Measurements from ENCODE around the gene ATP9A.

DNA sequence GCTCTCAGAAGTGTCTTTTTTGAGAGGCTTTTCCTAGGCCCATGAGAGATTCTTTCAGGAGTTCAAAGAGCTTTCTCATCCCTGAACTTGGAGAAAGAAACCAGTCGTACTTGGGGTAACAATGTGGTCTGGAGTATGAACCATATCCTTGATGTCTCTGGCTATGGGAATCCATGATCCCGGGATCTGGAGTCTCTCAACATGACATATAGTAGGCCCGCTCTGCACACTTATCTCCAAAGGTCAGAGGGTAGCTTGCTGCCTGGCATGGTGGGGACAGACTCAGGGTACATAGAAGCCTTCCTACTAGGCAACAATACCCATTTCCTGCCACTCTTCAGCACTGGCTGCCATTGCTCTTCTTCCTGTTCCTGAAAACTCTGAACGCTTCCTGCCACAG is 183.5 kb downstream of the ATP9A start:
- TF ChIP-seq, protein P1, sequence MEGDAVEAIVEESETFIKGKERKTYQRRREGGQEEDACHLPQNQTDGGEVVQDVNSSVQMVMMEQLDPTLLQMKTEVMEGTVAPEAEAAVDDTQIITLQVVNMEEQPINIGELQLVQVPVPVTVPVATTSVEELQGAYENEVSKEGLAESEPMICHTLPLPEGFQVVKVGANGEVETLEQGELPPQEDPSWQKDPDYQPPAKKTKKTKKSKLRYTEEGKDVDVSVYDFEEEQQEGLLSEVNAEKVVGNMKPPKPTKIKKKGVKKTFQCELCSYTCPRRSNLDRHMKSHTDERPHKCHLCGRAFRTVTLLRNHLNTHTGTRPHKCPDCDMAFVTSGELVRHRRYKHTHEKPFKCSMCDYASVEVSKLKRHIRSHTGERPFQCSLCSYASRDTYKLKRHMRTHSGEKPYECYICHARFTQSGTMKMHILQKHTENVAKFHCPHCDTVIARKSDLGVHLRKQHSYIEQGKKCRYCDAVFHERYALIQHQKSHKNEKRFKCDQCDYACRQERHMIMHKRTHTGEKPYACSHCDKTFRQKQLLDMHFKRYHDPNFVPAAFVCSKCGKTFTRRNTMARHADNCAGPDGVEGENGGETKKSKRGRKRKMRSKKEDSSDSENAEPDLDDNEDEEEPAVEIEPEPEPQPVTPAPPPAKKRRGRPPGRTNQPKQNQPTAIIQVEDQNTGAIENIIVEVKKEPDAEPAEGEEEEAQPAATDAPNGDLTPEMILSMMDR (IDR thresholded peaks at IDR 0.05; ENCODE audit: low read depth, low read length, missing input control), result no peak
- TF ChIP-seq SP1 (IDR thresholded peaks at IDR 0.05), result no peak
- TF ChIP-seq FOXA1 (IDR thresholded peaks at IDR 0.05), result no peak
- TF ChIP-seq JUND (IDR thresholded peaks at IDR 0.05), result no peak
- TF ChIP-seq, protein P2, sequence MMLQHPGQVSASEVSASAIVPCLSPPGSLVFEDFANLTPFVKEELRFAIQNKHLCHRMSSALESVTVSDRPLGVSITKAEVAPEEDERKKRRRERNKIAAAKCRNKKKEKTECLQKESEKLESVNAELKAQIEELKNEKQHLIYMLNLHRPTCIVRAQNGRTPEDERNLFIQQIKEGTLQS (IDR thresholded peaks at IDR 0.05), result no peak
- no peak for TF ChIP-seq YY1 (IDR thresholded peaks at IDR 0.05)
- TF ChIP-seq TAF1 (conservative IDR thresholded peaks at IDR 0.05), result no peak
- no peak for TF ChIP-seq EGR1 (IDR thresholded peaks at IDR 0.05; ENCODE audit: low read depth in 2 of 2)
- no peak for TF ChIP-seq REST (IDR thresholded peaks at IDR 0.05)

Measured in liver (tissue), 3 donors.